ENCODE results near the gene ANKLE1.
A peak's percentile ranks its signal among the peaks of the same experiment; 100 is the strongest.

The ANKLE1 gene

GRCh38 chr19:17304386-17305215 lies 22.9 kb downstream of the ANKLE1 start:
- H3K4me3 ChIP-seq: no peak overlapping the region
- no peak for DNase-seq (ENCODE audit: low spot score)
- H3K27ac ChIP-seq: peak overlapping the region; percentile 90 to 94
- TF ChIP-seq CTCF (IDR thresholded peaks at IDR 0.05): no peak

DNA sequence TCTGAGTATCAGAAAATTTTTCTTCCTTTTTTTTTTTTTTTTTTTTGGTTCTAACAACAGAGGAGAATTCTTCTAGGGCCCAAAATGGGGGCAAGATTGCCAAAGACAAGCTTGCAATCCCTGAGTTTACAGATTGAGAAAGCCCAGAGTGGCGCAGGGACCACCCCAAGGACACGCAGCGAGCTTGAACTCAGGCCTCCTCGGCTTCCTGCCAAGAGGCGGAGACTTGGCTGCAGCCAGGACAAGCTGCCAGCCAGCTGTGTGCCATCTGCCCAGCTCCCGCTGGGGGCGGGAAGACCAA lies 23.5 kb downstream of the ANKLE1 start:
- H3K4me3 ChIP-seq: peak overlapping the region; percentile 81
- H3K27ac ChIP-seq: peak overlapping the region; percentile 90 to 94
- no peak for DNase-seq (ENCODE audit: low spot score)
- no peak for TF ChIP-seq CTCF (IDR thresholded peaks at IDR 0.05)

- Histone ChIP-seq H3K27ac (peak within 1 kb of the TSS; percentile 90 to 94), H3K4me3 (peak within 1 kb of the TSS; percentile 81)
- peak; percentile 45 for TF ChIP-seq CTCF (IDR thresholded peaks at IDR 0.05)
- DNase-seq (ENCODE audit: low spot score): peak; percentile 97
Observed at GRCh38 chr19:17305517-17306284, 24.0 kb downstream of the ANKLE1 start, which contains the start of gene MRPL34. TSS of gene MRPL34 (plus strand) at chr19:17305872. CDS start at chr19:17305893, 21 bp downstream.

GRCh38 chr19:17306285-17306714 lies 24.6 kb downstream of the ANKLE1 start:
- Histone ChIP-seq H3K4me3 (peak overlapping the region; percentile 81), H3K27ac (peak overlapping the region; percentile 90 to 94)
- TF ChIP-seq CTCF (IDR thresholded peaks at IDR 0.05): no peak
- DNase-seq (ENCODE audit: low spot score): no peak

- no peak overlapping the region for H3K4me3 ChIP-seq
- no peak for DNase-seq (ENCODE audit: low spot score)
- no peak for TF ChIP-seq CTCF (IDR thresholded peaks at IDR 0.05)
- no peak overlapping the region for H3K27ac ChIP-seq
Observed at GRCh38 chr19:17307876-17308377, 26.2 kb downstream of the ANKLE1 start.

DNA sequence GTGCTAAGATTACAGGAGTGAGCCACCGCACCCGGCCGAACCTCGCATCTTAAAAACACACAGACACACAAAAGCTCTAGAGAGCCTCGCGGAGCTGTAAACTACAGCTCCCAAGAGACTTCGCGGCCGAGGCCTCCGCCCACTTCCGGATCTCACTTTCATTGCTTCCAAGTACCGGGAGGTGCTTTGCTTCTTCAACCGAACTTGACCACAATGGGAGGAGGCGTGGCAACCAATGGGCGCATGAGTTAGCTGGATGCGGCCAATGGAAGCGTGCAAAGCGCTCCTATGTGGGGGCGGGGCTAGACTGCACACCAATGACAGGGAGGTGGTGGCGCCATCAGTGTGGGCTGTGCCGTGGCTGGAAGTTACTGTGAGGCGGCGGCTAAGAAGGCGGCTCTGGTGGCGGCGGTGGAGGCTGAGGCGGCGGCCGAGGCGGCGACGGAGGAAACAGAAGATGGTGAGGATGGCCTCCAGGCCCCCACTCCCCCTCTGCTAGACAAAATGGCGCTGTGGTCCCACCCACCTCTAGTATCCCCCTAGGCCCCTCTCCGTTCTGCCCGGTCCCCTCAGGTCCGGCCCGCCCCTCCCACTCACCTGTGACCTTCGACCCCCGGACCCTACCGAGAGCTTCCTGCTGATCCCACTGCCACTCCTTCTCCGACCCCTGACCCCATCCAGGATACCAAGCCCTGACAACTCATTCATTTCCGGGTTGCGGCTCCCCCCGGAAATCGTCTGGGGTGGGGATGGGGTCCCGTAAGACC lies 27.7 kb downstream of the ANKLE1 start, which contains the start of gene DDA1:
Gene DDA1 (plus strand): TSS at position 366 of the 767 bp plus-strand sequence. CDS start 92 bp downstream, at position 458.
- TF ChIP-seq CTCF (IDR thresholded peaks at IDR 0.05): no peak
- H3K27ac ChIP-seq: peak within 1 kb of the TSS; percentile 77 to 86
- H3K4me3 ChIP-seq: peak within 1 kb of the TSS; percentile 82
- peak; percentile 100 for DNase-seq (ENCODE audit: low spot score)
